Measurements from ENCODE around the gene FAM149A. TPM values are rescaled to one million over a fixed set of nuclear protein-coding genes. Genes with fewer than 3 reads are reported as not detected.

The FAM149A gene
- total RNA-seq, 3 donors from 2014 or later (not counting 1 experiment from before 2014, with no cell fraction given) = 0.33 TPM; not detected in 2

DNA sequence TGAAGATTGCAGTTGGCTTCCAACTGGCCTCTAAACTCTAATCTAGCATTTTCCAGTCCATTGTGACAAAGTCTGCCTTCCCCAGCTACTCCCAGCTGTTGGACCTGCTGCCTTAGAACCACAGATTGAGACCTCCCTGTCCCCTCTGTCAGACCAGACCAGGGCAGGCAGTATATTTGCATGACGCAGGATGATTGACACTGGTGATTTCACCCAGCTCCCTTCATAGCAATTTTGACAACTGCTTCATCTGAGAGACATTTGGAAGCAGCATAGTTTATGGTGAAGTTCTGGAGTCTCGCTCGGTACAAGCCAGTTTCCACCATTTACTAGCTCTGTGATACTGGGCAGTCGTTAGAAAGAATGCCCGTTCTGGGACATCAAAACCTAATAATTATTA is 89.3 kb downstream of the FAM149A start:
- H3K4me1 ChIP-seq (ENCODE audit: control insufficient read depth, insufficient read depth, low read length) = peaks cover 17% of the 10 kb centered on the region
- Mint-ChIP-seq H3K9me3 (no peaks in the 10 kb centered on the region), H3K36me3 (peaks cover 16% of the 10 kb centered on the region), H3K4me3 (peak overlapping the region; percentile 97), H3K27ac (peak overlapping the region; percentile 48 to 93), H3K27me3 (ENCODE audit: low read depth in 2 of 2) (no peaks in the 10 kb centered on the region), H3K4me1 (peaks cover 51 to 52% of the 10 kb centered on the region in 2 donors)
- DNase-seq (no peak), ATAC-seq (no peak)
- WGBS (ENCODE audit: insufficient coverage) = 100% methylated on average over 3 of the region's 5 CpGs
- H3K4me3 ChIP-seq (ENCODE audit: low read length) = no peak overlapping the region
- intact Hi-C loops (cut with micrococcal nuclease) = loop anchor here (5.0 kb wide), 1 partner anchor 127 kb away; the partner anchor contains the start of gene TLR3
- TF ChIP-seq, protein P1, sequence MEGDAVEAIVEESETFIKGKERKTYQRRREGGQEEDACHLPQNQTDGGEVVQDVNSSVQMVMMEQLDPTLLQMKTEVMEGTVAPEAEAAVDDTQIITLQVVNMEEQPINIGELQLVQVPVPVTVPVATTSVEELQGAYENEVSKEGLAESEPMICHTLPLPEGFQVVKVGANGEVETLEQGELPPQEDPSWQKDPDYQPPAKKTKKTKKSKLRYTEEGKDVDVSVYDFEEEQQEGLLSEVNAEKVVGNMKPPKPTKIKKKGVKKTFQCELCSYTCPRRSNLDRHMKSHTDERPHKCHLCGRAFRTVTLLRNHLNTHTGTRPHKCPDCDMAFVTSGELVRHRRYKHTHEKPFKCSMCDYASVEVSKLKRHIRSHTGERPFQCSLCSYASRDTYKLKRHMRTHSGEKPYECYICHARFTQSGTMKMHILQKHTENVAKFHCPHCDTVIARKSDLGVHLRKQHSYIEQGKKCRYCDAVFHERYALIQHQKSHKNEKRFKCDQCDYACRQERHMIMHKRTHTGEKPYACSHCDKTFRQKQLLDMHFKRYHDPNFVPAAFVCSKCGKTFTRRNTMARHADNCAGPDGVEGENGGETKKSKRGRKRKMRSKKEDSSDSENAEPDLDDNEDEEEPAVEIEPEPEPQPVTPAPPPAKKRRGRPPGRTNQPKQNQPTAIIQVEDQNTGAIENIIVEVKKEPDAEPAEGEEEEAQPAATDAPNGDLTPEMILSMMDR (IDR thresholded peaks at IDR 0.05) = no peak
- H3K9me3 ChIP-seq (ENCODE audit: control insufficient read depth, insufficient read depth, low read length) = no peaks in the 10 kb centered on the region
- H3K36me3 ChIP-seq (ENCODE audit: control insufficient read depth, insufficient read depth, low read length) = peaks cover 3% of the 10 kb centered on the region
- H3K27ac ChIP-seq (ENCODE audit: low read length) = no peak overlapping the region
- no peaks in the 10 kb centered on the region for H3K27me3 ChIP-seq (ENCODE audit: control insufficient read depth, insufficient read depth, low read length)

DNA sequence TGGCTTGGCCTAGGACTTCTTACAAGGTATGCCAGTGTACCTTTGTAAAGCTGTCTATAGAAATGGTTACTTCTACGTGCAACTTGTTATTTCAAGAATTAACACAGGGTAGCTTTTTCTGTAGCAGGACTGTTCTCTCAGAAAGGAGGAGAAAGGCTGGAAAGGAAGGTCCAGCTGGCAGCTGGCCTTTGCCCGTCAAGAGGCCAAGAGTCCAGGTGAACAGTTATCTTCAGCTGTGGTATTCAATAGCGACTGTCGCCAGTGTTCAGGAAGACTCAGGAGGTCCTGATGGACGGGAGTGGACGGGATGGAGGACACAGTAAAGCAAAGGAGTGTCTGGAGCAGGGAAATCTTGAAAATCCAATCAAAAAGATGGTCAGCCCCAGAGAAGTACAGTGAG is 91.6 kb downstream of the FAM149A start:
- no peaks in the 10 kb centered on the region for H3K9me3 Mint-ChIP-seq

DNA sequence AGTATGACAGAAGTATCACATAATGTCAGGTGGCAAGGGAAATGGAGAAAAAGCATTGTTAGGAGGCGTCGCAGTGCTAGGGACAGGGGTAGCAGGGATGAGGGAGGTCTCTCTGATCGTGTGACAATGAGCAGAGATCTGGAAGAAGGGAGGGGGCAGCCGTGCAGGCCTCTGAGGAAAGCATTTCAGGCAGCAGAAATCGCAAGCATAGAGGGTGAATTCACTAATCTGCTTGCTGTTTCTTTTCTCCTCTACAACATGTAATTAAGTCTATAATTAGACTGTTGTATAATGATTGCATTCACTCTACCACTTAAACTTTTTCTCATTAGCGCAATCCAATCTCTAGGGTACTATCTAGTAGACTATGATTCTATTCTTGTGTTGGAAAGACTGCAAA is 96.0 kb downstream of the FAM149A start:
- H3K27ac Mint-ChIP-seq = peak overlapping the region in 1 of 2 donors; percentile 10
- peaks cover 28 to 43% of the 10 kb centered on the region in 2 donors for H3K4me1 Mint-ChIP-seq
- TF ChIP-seq, protein P1 (IDR thresholded peaks at IDR 0.05) = no peak

More for the DNA sequence above, 91.6 kb downstream of the FAM149A start:
- H3K4me1 Mint-ChIP-seq = peaks cover 37 to 42% of the 10 kb centered on the region in 2 donors
- ATAC-seq (no peak), DNase-seq (no peak)
- H3K36me3 ChIP-seq (ENCODE audit: control insufficient read depth, insufficient read depth, low read length) = peaks cover 3% of the 10 kb centered on the region
- H3K4me3 ChIP-seq (ENCODE audit: low read length) = no peak overlapping the region
- H3K9me3 ChIP-seq (ENCODE audit: control insufficient read depth, insufficient read depth, low read length) = no peaks in the 10 kb centered on the region
- peaks cover 16% of the 10 kb centered on the region for H3K36me3 Mint-ChIP-seq
- TF ChIP-seq, protein P1 (IDR thresholded peaks at IDR 0.05) = no peak
- no peaks in the 10 kb centered on the region for H3K27me3 Mint-ChIP-seq (ENCODE audit: low read depth in 2 of 2)
- H3K4me1 ChIP-seq (ENCODE audit: control insufficient read depth, insufficient read depth, low read length) = peaks cover 9% of the 10 kb centered on the region
- 98% methylated on average over 6 of the region's 6 CpGs for WGBS (ENCODE audit: insufficient coverage)
- no peak overlapping the region for H3K4me3 Mint-ChIP-seq
- intact Hi-C loops (cut with micrococcal nuclease) = no loop called here
- H3K27me3 ChIP-seq (ENCODE audit: control insufficient read depth, insufficient read depth, low read length) = no peaks in the 10 kb centered on the region
- H3K27ac ChIP-seq (ENCODE audit: low read length) = no peak overlapping the region
- peak overlapping the region; percentile 31 to 61 for H3K27ac Mint-ChIP-seq

DNA sequence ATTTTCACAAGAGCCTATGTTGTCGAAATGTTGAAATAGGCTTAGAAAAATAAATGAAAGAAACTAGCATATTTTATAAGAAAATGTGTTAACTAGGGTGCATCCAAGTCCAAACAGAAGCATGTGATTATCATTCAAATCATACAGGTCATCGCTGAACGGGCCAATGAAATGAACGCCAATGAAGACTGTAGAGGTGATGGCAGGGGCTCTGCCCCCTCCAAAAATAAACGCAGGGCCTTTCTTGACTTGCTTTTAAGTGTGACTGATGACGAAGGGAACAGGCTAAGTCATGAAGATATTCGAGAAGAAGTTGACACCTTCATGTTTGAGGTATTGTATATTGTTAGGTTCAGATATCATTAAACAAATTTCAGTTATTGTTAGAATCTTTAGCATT is 96.5 kb downstream of the FAM149A start:
- Mint-ChIP-seq H3K27me3 (ENCODE audit: low read depth in 2 of 2) (no peaks in the 10 kb centered on the region), H3K4me1 (peaks cover 26 to 38% of the 10 kb centered on the region in 2 donors), H3K36me3 (peaks cover 14% of the 10 kb centered on the region), H3K27ac (peak overlapping the region in 1 of 2 donors; percentile 10), H3K4me3 (no peak overlapping the region), H3K9me3 (no peaks in the 10 kb centered on the region)
- no peaks in the 10 kb centered on the region for H3K9me3 ChIP-seq (ENCODE audit: control insufficient read depth, insufficient read depth, low read length)
- TF ChIP-seq, protein P1 (IDR thresholded peaks at IDR 0.05) = no peak
- WGBS (ENCODE audit: insufficient coverage) = 98% methylated on average over 5 of the region's 7 CpGs
- ATAC-seq = no peak
- no peak for DNase-seq
- H3K27ac ChIP-seq (ENCODE audit: low read length) = no peak overlapping the region
- no peaks in the 10 kb centered on the region for H3K4me1 ChIP-seq (ENCODE audit: control insufficient read depth, insufficient read depth, low read length)
- no peaks in the 10 kb centered on the region for H3K27me3 ChIP-seq (ENCODE audit: control insufficient read depth, insufficient read depth, low read length)
- H3K36me3 ChIP-seq (ENCODE audit: control insufficient read depth, insufficient read depth, low read length) = peaks cover 3% of the 10 kb centered on the region
- intact Hi-C loops (cut with micrococcal nuclease) = no loop called here
- no peak overlapping the region for H3K4me3 ChIP-seq (ENCODE audit: low read length)

More for the DNA sequence above, 96.0 kb downstream of the FAM149A start:
- Mint-ChIP-seq H3K4me3 (no peak overlapping the region), H3K27me3 (ENCODE audit: low read depth in 2 of 2) (no peaks in the 10 kb centered on the region), H3K9me3 (no peaks in the 10 kb centered on the region), H3K36me3 (peaks cover 16% of the 10 kb centered on the region)
- Histone ChIP-seq H3K36me3 (ENCODE audit: control insufficient read depth, insufficient read depth, low read length) (peaks cover 3% of the 10 kb centered on the region), H3K27ac (ENCODE audit: low read length) (no peak overlapping the region), H3K4me1 (ENCODE audit: control insufficient read depth, insufficient read depth, low read length) (no peaks in the 10 kb centered on the region), H3K4me3 (ENCODE audit: low read length) (no peak overlapping the region), H3K9me3 (ENCODE audit: control insufficient read depth, insufficient read depth, low read length) (no peaks in the 10 kb centered on the region), H3K27me3 (ENCODE audit: control insufficient read depth, insufficient read depth, low read length) (no peaks in the 10 kb centered on the region)
- intact Hi-C loops (cut with micrococcal nuclease) = no loop called here
- WGBS (ENCODE audit: insufficient coverage) = 94% methylated on average over 4 of the region's 6 CpGs
- no peak for ATAC-seq
- no peak for DNase-seq

All from natural killer cell (primary cell).